H9 (cell line): ENCODE results near the gene CXCL14. TPM values are rescaled to one million over a fixed set of nuclear protein-coding genes. Genes with fewer than 3 reads are reported as not detected.

Experiments
- DNase-seq: peaks from one replicate; pipeline ENCODE4 v3.0.0-alpha.2; 2017
- H2AFZ ChIP-seq: one replicate; pipeline ENCODE4 v1.6.1; 2013; ENCODE audit warnings: mild to moderate bottlenecking, low read length, control low read depth, moderate library complexity
- H2AK5ac ChIP-seq: 2 replicates; pipeline ENCODE4 v1.6.1; 2013; ENCODE audit warnings: low read length, control low read depth, mixed read lengths; ENCODE audit not compliant: insufficient read length
- H2BK120ac ChIP-seq: one replicate; pipeline ENCODE4 v1.6.1; 2013; ENCODE audit warnings: low read depth, mild to moderate bottlenecking, low read length, control low read depth, inconsistent platforms; ENCODE audit not compliant: poor library complexity, severe bottlenecking
- H2BK12ac ChIP-seq: 2 replicates; pipeline ENCODE4 v1.6.1; 2013; ENCODE audit warnings: low read length, control low read depth, mixed read lengths, low read depth; ENCODE audit not compliant: insufficient read length
- H2BK15ac ChIP-seq: 2 replicates; pipeline ENCODE4 v1.6.1; 2013; ENCODE audit warnings: low read depth, low read length, control low read depth
- H2BK20ac ChIP-seq: one replicate; pipeline ENCODE4 v1.6.1; 2013; ENCODE audit warnings: low read depth, mild to moderate bottlenecking, low read length, control low read depth, inconsistent platforms; ENCODE audit not compliant: poor library complexity, severe bottlenecking
- H2BK5ac ChIP-seq: 2 replicates; pipeline ENCODE4 v1.6.1; 2013; ENCODE audit warnings: low read length, control low read depth, mixed read lengths; ENCODE audit not compliant: insufficient read length
- H3K14ac ChIP-seq: 2 replicates; pipeline ENCODE4 v1.6.1; 2013; ENCODE audit warnings: low read length, control low read depth; ENCODE audit not compliant: insufficient read depth
- H3K18ac ChIP-seq: 2 replicates; pipeline ENCODE4 v1.6.1; 2013; ENCODE audit warnings: low read depth, mild to moderate bottlenecking, mixed read lengths, low read length, control low read depth; ENCODE audit not compliant: insufficient read length
- H3K23ac ChIP-seq: 2 replicates; pipeline ENCODE4 v1.6.1; 2013; ENCODE audit warnings: low read length, control low read depth, mixed read lengths, low read depth; ENCODE audit not compliant: insufficient read length
- H3K23me2 ChIP-seq: 2 replicates; pipeline ENCODE4 v1.6.1; 2013; ENCODE audit warnings: low read depth, mild to moderate bottlenecking, mixed read lengths, low read length, control low read depth; ENCODE audit not compliant: insufficient read length, poor library complexity, severe bottlenecking
- H3K27ac ChIP-seq: 2 replicates; pipeline ENCODE4 v1.5.1; 2013; ENCODE audit warnings: low read length, control low read depth, mixed read lengths, low read depth; ENCODE audit not compliant: insufficient read length
- H3K27me3 ChIP-seq: 2 replicates; pipeline ENCODE4 v1.6.1; 2013; ENCODE audit warnings: low read length, control low read depth, inconsistent platforms; ENCODE audit not compliant: insufficient read depth
- H3K4ac ChIP-seq: 2 replicates; pipeline ENCODE4 v1.6.1; 2013; ENCODE audit warnings: low read depth, mild to moderate bottlenecking, control low read depth, inconsistent platforms, low read length, moderate library complexity
- H3K4me1 ChIP-seq: 2 replicates; pipeline ENCODE4 v1.6.1; 2013; ENCODE audit warnings: low read length, control low read depth, inconsistent platforms; ENCODE audit not compliant: insufficient read depth
- H3K4me2 ChIP-seq: 2 replicates; pipeline ENCODE4 v1.6.1; 2013; ENCODE audit warnings: low read length, control low read depth, mixed read lengths; ENCODE audit not compliant: insufficient read length, insufficient read depth
- H3K56ac ChIP-seq: 2 replicates; pipeline ENCODE4 v1.6.1; 2013; ENCODE audit warnings: low read depth, mild to moderate bottlenecking, mixed read lengths, low read length, control low read depth; ENCODE audit not compliant: insufficient read length
- H3K79me1 ChIP-seq: 2 replicates; pipeline ENCODE4 v1.6.1; 2013; ENCODE audit warnings: low read depth, mild to moderate bottlenecking, moderate library complexity, low read length, control low read depth, inconsistent platforms; ENCODE audit not compliant: insufficient read depth, poor library complexity, severe bottlenecking
- H3K79me2 ChIP-seq: 2 replicates; pipeline ENCODE4 v1.6.1; 2013; ENCODE audit warnings: low read length, control low read depth, inconsistent platforms; ENCODE audit not compliant: insufficient read depth
- H3K9ac ChIP-seq: 2 replicates; pipeline ENCODE4 v1.6.1; 2013; ENCODE audit warnings: low read length, control low read depth, mixed read lengths; ENCODE audit not compliant: insufficient read length; ENCODE audit errors: extremely low read depth
- H3K9me3 ChIP-seq: one replicate; pipeline ENCODE4 v1.6.1; 2013; ENCODE audit warnings: low read depth, low read length, inconsistent platforms; ENCODE audit not compliant: control insufficient read depth
- H3T11ph ChIP-seq: one replicate; pipeline ENCODE4 v1.6.1; 2013; ENCODE audit warnings: mild to moderate bottlenecking, low read length, control low read depth, inconsistent platforms
- H4K20me1 ChIP-seq: one replicate; pipeline ENCODE4 v1.6.1; 2013; ENCODE audit not compliant: control insufficient read depth, insufficient read length, insufficient read depth
- H4K5ac ChIP-seq: 2 replicates; pipeline ENCODE4 v1.6.1; 2013; ENCODE audit warnings: low read depth, mild to moderate bottlenecking, mixed read lengths, low read length, control low read depth; ENCODE audit not compliant: insufficient read length
- H4K8ac ChIP-seq: replicated peaks from 2 replicates; pipeline ENCODE4 v1.6.1; 2013; ENCODE audit warnings: low read length, control low read depth, mixed read lengths, low read depth; ENCODE audit not compliant: insufficient read length
- H4K91ac ChIP-seq: 2 replicates; pipeline ENCODE4 v1.6.1; 2013; ENCODE audit warnings: low read depth, mild to moderate bottlenecking, moderate library complexity, mixed read lengths, low read length, control low read depth; ENCODE audit not compliant: insufficient read length
- H3K27ac Mint-ChIP-seq, 3 experiments: 2 replicates in 2 of 3; 3 replicates in 1 of 3; pipeline ENCODE4 v1.8.0; 2020 to 2021; ENCODE audit warnings: mixed read lengths in 3 of 3, mild to moderate bottlenecking in 1 of 3, moderate library complexity in 1 of 3
- H3K27me3 Mint-ChIP-seq: 2 replicates; pipeline ENCODE4 v1.8.0; 2021; ENCODE audit warnings: low read depth, mild to moderate bottlenecking, moderate library complexity, mixed read lengths
- H3K36me3 Mint-ChIP-seq, 3 experiments: 2 replicates in 2 of 3; 3 replicates in 1 of 3; pipeline ENCODE4 v1.8.0; 2020 to 2021; ENCODE audit warnings: low read depth in 3 of 3, mixed read lengths in 3 of 3; ENCODE audit not compliant: insufficient read depth in 1 of 3
- H3K4me1 Mint-ChIP-seq, 2 experiments: 2 replicates each; pipeline ENCODE4 v1.8.0; 2020; ENCODE audit warnings: mixed read lengths in 2 of 2
- H3K4me3 Mint-ChIP-seq, 2 experiments: 2 replicates in 1 of 2; 3 replicates in 1 of 2; pipeline ENCODE4 v1.8.0; 2020 to 2021; ENCODE audit warnings: mild to moderate bottlenecking in 2 of 2, mixed read lengths in 2 of 2, moderate library complexity in 1 of 2
- H3K9me3 Mint-ChIP-seq, 2 experiments: 2 replicates in 1 of 2; 3 replicates in 1 of 2; pipeline ENCODE4 v1.8.0; 2020; ENCODE audit warnings: mild to moderate bottlenecking in 2 of 2, mixed read lengths in 2 of 2, moderate library complexity in 1 of 2
- WGBS: extraction: QIAGEN DNeasy Blood & Tissue Kit; methylation state at CpG from one replicate; pipeline ENCODE4 v1.1.7; 2013; ENCODE audit warnings: missing lambda C conversion rate, low lambda C conversion rate, mixed read lengths; ENCODE audit not compliant: insufficient read length; ENCODE audit errors: extremely low coverage; 5-methylcytosine and 5-hydroxymethylcytosine counted together
- total RNA-seq: library from RNA; stranded (reverse); gene quantifications from 2 replicates; pipeline ENCODE4 v1.2.1, GENCODE V29; 2021
- TF ChIP-seq, protein P1 (sequence below): fragments of 200-600 bp; sonication (generic); conservative IDR thresholded peaks from 3 replicates; pipeline ENCODE4 v1.8.0; 2021; ENCODE audit warnings: antibody characterized with exemption, mild to moderate bottlenecking

Gene CXCL14
- total RNA-seq, 1 experiment from 2014 or later, result 1.1 TPM

DNA sequence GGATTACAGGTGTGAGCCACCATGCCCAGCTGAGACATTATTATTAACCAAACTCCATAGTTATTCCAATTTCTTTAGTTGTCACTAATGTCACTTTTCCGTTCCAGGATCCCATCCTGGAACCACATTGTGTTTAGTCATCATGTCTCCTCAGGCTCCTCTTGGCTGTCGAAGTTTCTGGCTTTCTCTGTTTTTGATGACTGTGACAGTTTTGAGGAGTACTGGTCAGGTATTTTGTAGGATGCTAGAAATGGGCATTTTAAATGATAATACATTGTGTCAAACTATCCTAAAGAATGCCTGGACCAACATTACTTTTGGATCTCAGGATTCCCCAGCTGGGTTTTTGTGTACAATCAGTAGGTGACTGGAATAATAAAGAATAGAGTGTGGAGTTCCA, 23.3 kb downstream of the CXCL14 start:
- TF ChIP-seq, protein P1, sequence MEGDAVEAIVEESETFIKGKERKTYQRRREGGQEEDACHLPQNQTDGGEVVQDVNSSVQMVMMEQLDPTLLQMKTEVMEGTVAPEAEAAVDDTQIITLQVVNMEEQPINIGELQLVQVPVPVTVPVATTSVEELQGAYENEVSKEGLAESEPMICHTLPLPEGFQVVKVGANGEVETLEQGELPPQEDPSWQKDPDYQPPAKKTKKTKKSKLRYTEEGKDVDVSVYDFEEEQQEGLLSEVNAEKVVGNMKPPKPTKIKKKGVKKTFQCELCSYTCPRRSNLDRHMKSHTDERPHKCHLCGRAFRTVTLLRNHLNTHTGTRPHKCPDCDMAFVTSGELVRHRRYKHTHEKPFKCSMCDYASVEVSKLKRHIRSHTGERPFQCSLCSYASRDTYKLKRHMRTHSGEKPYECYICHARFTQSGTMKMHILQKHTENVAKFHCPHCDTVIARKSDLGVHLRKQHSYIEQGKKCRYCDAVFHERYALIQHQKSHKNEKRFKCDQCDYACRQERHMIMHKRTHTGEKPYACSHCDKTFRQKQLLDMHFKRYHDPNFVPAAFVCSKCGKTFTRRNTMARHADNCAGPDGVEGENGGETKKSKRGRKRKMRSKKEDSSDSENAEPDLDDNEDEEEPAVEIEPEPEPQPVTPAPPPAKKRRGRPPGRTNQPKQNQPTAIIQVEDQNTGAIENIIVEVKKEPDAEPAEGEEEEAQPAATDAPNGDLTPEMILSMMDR, result no peak
- Mint-ChIP-seq H3K9me3 (peaks cover 0 to 3% of the 10 kb centered on the region in 2 experiments; a peak in 1 of 5 replicates), H3K4me1 (peaks cover 0 to 5% of the 10 kb centered on the region in 2 experiments; a peak in 3 of 4 replicates), H3K36me3 (no peaks in the 10 kb centered on the region), H3K27ac (no peak overlapping the region), H3K4me3 (no peak overlapping the region), H3K27me3 (peaks cover 85% of the 10 kb centered on the region)
- no peak overlapping the region for H3K23ac ChIP-seq
- WGBS, result no CpG with 5 or more reads among the region's 2 CpGs
- no peaks in the 10 kb centered on the region for H3K9me3 ChIP-seq
- H3K79me1 ChIP-seq, result no peaks in the 10 kb centered on the region
- no peak overlapping the region for H3K56ac ChIP-seq
- H3K9ac ChIP-seq, result no peak overlapping the region
- H3T11ph ChIP-seq, result no peak overlapping the region
- no peaks in the 10 kb centered on the region for H3K79me2 ChIP-seq
- no peaks in the 10 kb centered on the region for H3K23me2 ChIP-seq
- H2BK120ac ChIP-seq, result no peak overlapping the region
- no peak overlapping the region for H2AK5ac ChIP-seq
- no peak overlapping the region for H2BK20ac ChIP-seq
- no peaks in the 10 kb centered on the region for H4K20me1 ChIP-seq
- no peak overlapping the region for H3K4ac ChIP-seq
- no peak overlapping the region for H3K27ac ChIP-seq
- no peak overlapping the region for H2BK12ac ChIP-seq
- H3K4me1 ChIP-seq, result no peaks in the 10 kb centered on the region
- no peak overlapping the region for H3K4me2 ChIP-seq
- H4K91ac ChIP-seq, result no peak overlapping the region
- no peak overlapping the region for H2BK5ac ChIP-seq
- no peak for DNase-seq
- H3K18ac ChIP-seq, result no peak overlapping the region
- no peak overlapping the region for H3K14ac ChIP-seq
- no peak overlapping the region for H2AFZ ChIP-seq
- no peak overlapping the region for H2BK15ac ChIP-seq
- H3K27me3 ChIP-seq, result peaks cover 8% of the 10 kb centered on the region
- no peak overlapping the region for H4K5ac ChIP-seq
- H4K8ac ChIP-seq, result no peak overlapping the region
